Measurements from ENCODE around the gene TBCD. TPM values are rescaled to one million over a fixed set of nuclear protein-coding genes. Genes with fewer than 3 reads are reported as not detected.
A peak's percentile ranks its signal among the peaks of the same experiment; 100 is the strongest.

The TBCD gene
- total RNA-seq, 2 donors from 2014 or later = 55.0 to 55.5 TPM

DNA sequence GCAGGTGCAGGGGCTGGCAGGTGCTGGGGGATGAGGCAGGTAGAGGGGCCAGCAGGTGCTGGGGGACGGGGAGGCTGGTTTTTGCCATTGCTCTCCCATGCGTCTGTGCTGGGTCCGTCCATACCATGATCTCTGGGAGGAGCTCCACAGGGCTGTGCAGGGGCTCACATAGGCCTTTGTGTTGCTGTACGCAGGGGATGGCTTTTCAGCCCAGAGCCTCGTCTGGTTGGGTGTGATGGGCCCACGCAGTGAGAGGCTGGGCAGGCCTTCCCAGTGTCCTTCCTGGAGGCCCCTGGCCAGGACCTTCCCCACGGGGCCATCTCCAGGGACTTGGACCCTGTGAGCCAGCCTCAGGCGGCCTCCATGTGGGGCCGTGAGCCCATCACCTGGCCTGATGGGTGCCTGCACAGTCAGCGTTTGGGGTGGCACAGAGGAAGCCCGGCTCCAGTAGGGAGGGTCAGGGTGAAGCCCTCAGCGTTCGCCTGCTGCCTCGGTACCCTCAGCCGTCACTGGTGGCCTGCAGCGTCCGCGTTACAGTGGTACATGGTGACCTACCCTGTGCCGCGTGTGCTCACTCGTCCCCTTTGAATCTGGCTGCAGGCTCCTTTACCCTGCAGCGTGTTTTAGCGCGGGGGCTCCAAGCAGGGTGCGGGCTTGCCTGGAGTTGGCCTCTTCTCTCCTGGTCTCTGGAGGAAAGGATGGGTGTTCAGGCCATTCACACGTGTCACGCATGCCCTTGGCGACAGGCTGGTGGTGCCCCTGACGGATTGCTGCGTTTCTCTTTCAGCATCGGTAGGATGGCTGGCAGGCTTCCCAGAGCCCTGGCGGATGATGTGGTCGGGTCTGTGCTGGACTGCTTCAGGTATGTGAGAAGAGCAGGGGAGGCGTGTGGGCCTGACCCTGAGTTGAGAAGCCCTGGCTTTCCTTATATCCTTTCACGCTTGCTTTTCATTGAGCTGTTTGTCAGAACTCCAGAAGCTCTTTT, 57.3 kb downstream of the TBCD start:
- ATAC-seq (ENCODE audit: insufficient number of reproducible peaks, low FRiP score, low read depth) = no peak
- H3K4me3 ChIP-seq = no peak overlapping the region
- DNase-seq (ENCODE audit: low spot score) = no peak
- H3K36me3 ChIP-seq = peaks cover 14% of the 10 kb centered on the region
- H3K9me3 ChIP-seq = no peaks in the 10 kb centered on the region
- H3K4me1 ChIP-seq (ENCODE audit: control insufficient read depth in 1 of 2, low read depth in 2 of 2) = peaks cover 6 to 9% of the 10 kb centered on the region in 2 donors
- no peak for TF ChIP-seq CTCF (IDR thresholded peaks at IDR 0.05)
- H3K27me3 ChIP-seq (replicated peaks; ENCODE audit: insufficient read depth) = no peaks in the 10 kb centered on the region
- peak overlapping the region in 1 of 2 donors; percentile 10 for H3K27ac ChIP-seq

- H3K27ac ChIP-seq = no peak overlapping the region
- peaks cover 6 to 9% of the 10 kb centered on the region in 2 donors for H3K4me1 ChIP-seq (ENCODE audit: control insufficient read depth in 1 of 2, low read depth in 2 of 2)
- no peak for DNase-seq (ENCODE audit: low spot score)
- no peaks in the 10 kb centered on the region for H3K27me3 ChIP-seq (replicated peaks; ENCODE audit: insufficient read depth)
- no peak for TF ChIP-seq CTCF (IDR thresholded peaks at IDR 0.05)
- H3K9me3 ChIP-seq = no peaks in the 10 kb centered on the region
- ATAC-seq (ENCODE audit: insufficient number of reproducible peaks, low FRiP score, low read depth) = no peak
- peaks cover 14% of the 10 kb centered on the region for H3K36me3 ChIP-seq
- no peak overlapping the region for H3K4me3 ChIP-seq
Measured at GRCh38 chr17:82810644-82811430, 59.0 kb downstream of the TBCD start.

DNA sequence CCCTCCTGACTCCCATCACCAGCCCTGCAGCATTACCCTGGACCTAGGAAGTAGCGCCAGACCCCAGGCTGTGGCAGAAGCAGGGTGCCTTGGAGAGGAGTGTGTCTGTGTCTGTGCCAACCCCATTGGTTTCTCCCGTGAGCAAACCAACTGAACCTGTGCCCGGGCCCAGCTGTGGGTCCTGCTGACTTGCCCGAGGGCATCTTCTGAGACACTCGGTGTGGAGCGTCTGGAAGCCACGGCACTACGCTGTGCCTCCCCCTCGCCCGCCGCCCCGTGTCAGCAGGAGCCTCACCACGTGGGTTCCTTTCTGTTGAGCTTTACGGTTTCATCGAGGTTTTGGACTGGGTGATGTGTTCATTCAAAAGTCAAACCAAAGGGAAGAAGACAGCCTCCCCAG, 60.2 kb downstream of the TBCD start:
- ATAC-seq (ENCODE audit: insufficient number of reproducible peaks, low FRiP score, low read depth) = no peak
- TF ChIP-seq CTCF (IDR thresholded peaks at IDR 0.05) = no peak
- no peak overlapping the region for H3K4me3 ChIP-seq
- peaks cover 15% of the 10 kb centered on the region for H3K36me3 ChIP-seq
- H3K27ac ChIP-seq = no peak overlapping the region
- H3K4me1 ChIP-seq (ENCODE audit: control insufficient read depth in 1 of 2, low read depth in 2 of 2) = peaks cover 6 to 9% of the 10 kb centered on the region in 2 donors
- no peaks in the 10 kb centered on the region for H3K27me3 ChIP-seq (replicated peaks; ENCODE audit: insufficient read depth)
- no peaks in the 10 kb centered on the region for H3K9me3 ChIP-seq
- no peak for DNase-seq (ENCODE audit: low spot score)

DNA sequence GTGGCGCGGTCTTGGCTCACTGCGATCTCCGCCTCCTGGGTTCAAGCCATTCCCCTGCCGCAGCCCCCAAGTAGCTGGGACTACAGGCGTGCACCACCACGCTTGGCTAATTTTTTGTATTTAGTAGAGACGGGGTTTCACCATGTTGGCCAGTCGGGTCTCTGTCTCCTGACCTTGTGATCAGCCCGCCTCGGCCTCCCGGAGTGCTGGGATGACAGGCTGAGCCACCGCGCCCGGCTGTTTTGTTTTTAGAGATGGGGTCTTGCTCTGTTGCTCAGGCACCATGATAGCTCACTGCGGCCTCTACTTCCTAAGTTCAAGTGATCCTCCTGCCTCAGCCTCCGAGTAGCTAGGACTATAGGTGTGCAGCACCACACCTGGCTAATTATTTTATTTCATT, 60.7 kb downstream of the TBCD start:
- no peak overlapping the region for H3K27ac ChIP-seq
- H3K27me3 ChIP-seq (replicated peaks; ENCODE audit: insufficient read depth) = no peaks in the 10 kb centered on the region
- no peaks in the 10 kb centered on the region for H3K9me3 ChIP-seq
- peaks cover 6 to 9% of the 10 kb centered on the region in 2 donors for H3K4me1 ChIP-seq (ENCODE audit: control insufficient read depth in 1 of 2, low read depth in 2 of 2)
- ATAC-seq (ENCODE audit: insufficient number of reproducible peaks, low FRiP score, low read depth) = no peak
- H3K36me3 ChIP-seq = peaks cover 15% of the 10 kb centered on the region
- H3K4me3 ChIP-seq = no peak overlapping the region
- DNase-seq (ENCODE audit: low spot score) = no peak
- no peak for TF ChIP-seq CTCF (IDR thresholded peaks at IDR 0.05)
